GM12878 (cell line): ENCODE data around the gene CREG1. TPM values are rescaled to one million over a fixed set of nuclear protein-coding genes. Genes with fewer than 3 reads are reported as not detected.

Experiments used
- CHD2 ChIP-seq: IDR thresholded peaks from 2 replicates; pipeline ENCODE4 v1.6.1; 2011; ENCODE audit warnings: low read depth, low read length, improper control_type of control experiment, borderline replicate concordance
- EP300 ChIP-seq, 2 experiments: fragments of 150-350 bp in 1 of 2; IDR thresholded peaks; 2 replicates each; pipeline ENCODE4 v1.6.1; 2011 to 2012; ENCODE audit warnings: low read depth in 2 of 2, low read length in 2 of 2, borderline replicate concordance in 1 of 2, improper control_type of control experiment in 1 of 2, inconsistent platforms in 1 of 2; ENCODE audit not compliant: control insufficient read depth in 1 of 2
- MTA3 ChIP-seq: IDR thresholded peaks from 2 replicates; pipeline ENCODE4 v1.6.1; 2012; ENCODE audit warnings: low read length, inconsistent platforms, borderline replicate concordance
- PAX8 ChIP-seq: fragments of 450-650 bp; IDR thresholded peaks from 2 replicates; pipeline ENCODE4 v1.6.1; 2017; ENCODE audit warnings: mild to moderate bottlenecking, moderate library complexity
- RCOR1 ChIP-seq: conservative IDR thresholded peaks from 2 replicates; pipeline ENCODE4 v1.6.1; 2012; ENCODE audit warnings: low read depth, low read length, improper control_type of control experiment
- TBL1XR1 ChIP-seq: IDR thresholded peaks from 2 replicates; pipeline ENCODE4 v1.6.1; 2012; ENCODE audit warnings: low read depth, low read length, improper control_type of control experiment
- polyA plus RNA-seq, 11 experiments: library from polyadenylated mRNA; depleted of rRNA in 4 of 11; unstranded in 6 of 11; stranded (reverse) in 5 of 11; fragments of >200 nt; fragmentation: Nextera tagmentation in 4 of 11; fragmentation: Illumina TruSeq in 1 of 11; extraction: Ambion mirVana in 4 of 11; extraction: Trizol in 1 of 11; gene quantifications; 1 replicate in 1 of 11; 2 replicates in 10 of 11; pipeline versions ENCODE4 v1.2.1 to v1.2.3, GENCODE V29; 2011 to 2016; ENCODE audit warnings: inconsistent platforms in 2 of 11, missing spikeins in 2 of 11, low read depth in 1 of 11
- total RNA-seq, 4 experiments: library from RNA; depleted of rRNA in 3 of 4; stranded (reverse); fragments of >200 nt in 3 of 4; fragmentation: Illumina TruSeq in 1 of 4; extraction: Trizol in 1 of 4; gene quantifications; 2 replicates each; pipeline versions ENCODE4 v1.2.1 to v1.2.3, GENCODE V29; 2013 to 2021
- TF ChIP-seq, protein P1 (sequence below): IDR thresholded peaks from 2 replicates; pipeline ENCODE4 v1.6.1; 2011; ENCODE audit warnings: borderline replicate concordance, low read depth, mild to moderate bottlenecking, moderate library complexity, mixed read lengths, low read length; ENCODE audit not compliant: insufficient read depth; ENCODE audit errors: extremely low read length
- TF ChIP-seq, protein P2 (sequence below): IDR thresholded peaks from 2 replicates; pipeline ENCODE4 v1.6.1; 2012; ENCODE audit warnings: mild to moderate bottlenecking, low read depth, low read length
- TF ChIP-seq, protein P3 (sequence below): IDR thresholded peaks from 2 replicates; pipeline ENCODE4 v1.6.1; 2011; ENCODE audit warnings: mild to moderate bottlenecking, low read depth, low read length, moderate library complexity; ENCODE audit not compliant: insufficient replicate concordance
- TF ChIP-seq, protein P4 (sequence below): fragments of 450-650 bp; IDR thresholded peaks from 2 replicates; pipeline ENCODE4 v1.6.1; 2018; ENCODE audit warnings: mild to moderate bottlenecking, low read depth, moderate library complexity; ENCODE audit not compliant: partially characterized antibody

Gene CREG1
- total and polyA plus RNA-seq, 10 of the 15 experiments (the other 5 are each of a cell fraction or from before 2014, with no cell fraction given): 5.3 to 43.8 (median 22.1) TPM

DNA sequence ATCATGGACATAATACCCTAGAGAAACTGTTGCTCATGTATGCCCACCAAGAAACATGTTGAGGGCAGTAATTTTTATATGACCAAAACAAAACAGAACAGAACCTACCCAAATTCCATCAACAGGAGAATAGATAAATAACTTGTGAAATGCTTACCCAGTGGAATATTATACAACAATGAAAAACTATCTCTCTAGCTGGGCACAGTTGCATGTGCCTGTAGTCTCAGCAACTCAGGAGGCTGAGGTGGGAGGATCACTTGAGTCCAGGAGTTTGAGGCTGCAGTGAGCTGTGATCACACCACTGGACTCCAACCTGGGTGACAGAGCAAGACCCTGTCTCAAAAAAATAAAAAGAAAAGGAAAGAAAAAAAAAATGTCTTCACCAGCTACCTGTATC, 38.9 kb upstream of the CREG1 start (continued):
- TF ChIP-seq, protein P1, sequence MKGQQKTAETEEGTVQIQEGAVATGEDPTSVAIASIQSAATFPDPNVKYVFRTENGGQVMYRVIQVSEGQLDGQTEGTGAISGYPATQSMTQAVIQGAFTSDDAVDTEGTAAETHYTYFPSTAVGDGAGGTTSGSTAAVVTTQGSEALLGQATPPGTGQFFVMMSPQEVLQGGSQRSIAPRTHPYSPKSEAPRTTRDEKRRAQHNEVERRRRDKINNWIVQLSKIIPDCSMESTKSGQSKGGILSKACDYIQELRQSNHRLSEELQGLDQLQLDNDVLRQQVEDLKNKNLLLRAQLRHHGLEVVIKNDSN: no peak
- TF ChIP-seq, protein P2, sequence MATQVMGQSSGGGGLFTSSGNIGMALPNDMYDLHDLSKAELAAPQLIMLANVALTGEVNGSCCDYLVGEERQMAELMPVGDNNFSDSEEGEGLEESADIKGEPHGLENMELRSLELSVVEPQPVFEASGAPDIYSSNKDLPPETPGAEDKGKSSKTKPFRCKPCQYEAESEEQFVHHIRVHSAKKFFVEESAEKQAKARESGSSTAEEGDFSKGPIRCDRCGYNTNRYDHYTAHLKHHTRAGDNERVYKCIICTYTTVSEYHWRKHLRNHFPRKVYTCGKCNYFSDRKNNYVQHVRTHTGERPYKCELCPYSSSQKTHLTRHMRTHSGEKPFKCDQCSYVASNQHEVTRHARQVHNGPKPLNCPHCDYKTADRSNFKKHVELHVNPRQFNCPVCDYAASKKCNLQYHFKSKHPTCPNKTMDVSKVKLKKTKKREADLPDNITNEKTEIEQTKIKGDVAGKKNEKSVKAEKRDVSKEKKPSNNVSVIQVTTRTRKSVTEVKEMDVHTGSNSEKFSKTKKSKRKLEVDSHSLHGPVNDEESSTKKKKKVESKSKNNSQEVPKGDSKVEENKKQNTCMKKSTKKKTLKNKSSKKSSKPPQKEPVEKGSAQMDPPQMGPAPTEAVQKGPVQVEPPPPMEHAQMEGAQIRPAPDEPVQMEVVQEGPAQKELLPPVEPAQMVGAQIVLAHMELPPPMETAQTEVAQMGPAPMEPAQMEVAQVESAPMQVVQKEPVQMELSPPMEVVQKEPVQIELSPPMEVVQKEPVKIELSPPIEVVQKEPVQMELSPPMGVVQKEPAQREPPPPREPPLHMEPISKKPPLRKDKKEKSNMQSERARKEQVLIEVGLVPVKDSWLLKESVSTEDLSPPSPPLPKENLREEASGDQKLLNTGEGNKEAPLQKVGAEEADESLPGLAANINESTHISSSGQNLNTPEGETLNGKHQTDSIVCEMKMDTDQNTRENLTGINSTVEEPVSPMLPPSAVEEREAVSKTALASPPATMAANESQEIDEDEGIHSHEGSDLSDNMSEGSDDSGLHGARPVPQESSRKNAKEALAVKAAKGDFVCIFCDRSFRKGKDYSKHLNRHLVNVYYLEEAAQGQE: no peak
- TF ChIP-seq, protein P3, sequence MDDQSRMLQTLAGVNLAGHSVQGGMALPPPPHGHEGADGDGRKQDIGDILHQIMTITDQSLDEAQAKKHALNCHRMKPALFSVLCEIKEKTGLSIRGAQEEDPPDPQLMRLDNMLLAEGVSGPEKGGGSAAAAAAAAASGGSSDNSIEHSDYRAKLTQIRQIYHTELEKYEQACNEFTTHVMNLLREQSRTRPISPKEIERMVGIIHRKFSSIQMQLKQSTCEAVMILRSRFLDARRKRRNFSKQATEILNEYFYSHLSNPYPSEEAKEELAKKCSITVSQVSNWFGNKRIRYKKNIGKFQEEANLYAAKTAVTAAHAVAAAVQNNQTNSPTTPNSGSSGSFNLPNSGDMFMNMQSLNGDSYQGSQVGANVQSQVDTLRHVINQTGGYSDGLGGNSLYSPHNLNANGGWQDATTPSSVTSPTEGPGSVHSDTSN: no peak
- TF ChIP-seq, protein P4, sequence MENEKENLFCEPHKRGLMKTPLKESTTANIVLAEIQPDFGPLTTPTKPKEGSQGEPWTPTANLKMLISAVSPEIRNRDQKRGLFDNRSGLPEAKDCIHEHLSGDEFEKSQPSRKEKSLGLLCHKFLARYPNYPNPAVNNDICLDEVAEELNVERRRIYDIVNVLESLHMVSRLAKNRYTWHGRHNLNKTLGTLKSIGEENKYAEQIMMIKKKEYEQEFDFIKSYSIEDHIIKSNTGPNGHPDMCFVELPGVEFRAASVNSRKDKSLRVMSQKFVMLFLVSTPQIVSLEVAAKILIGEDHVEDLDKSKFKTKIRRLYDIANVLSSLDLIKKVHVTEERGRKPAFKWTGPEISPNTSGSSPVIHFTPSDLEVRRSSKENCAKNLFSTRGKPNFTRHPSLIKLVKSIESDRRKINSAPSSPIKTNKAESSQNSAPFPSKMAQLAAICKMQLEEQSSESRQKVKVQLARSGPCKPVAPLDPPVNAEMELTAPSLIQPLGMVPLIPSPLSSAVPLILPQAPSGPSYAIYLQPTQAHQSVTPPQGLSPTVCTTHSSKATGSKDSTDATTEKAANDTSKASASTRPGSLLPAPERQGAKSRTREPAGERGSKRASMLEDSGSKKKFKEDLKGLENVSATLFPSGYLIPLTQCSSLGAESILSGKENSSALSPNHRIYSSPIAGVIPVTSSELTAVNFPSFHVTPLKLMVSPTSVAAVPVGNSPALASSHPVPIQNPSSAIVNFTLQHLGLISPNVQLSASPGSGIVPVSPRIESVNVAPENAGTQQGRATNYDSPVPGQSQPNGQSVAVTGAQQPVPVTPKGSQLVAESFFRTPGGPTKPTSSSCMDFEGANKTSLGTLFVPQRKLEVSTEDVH: no peak
- no peak for TF ChIP-seq MTA3
- TF ChIP-seq PAX8: no peak
- TF ChIP-seq EP300 (IDR thresholded peaks at IDR 0.05; ENCODE audit: borderline replicate concordance in 1 of 2, control insufficient read depth in 1 of 2, low read depth in 2 of 2, low read length in 2 of 2): no peak
- no peak for TF ChIP-seq RCOR1
- no peak for TF ChIP-seq CHD2
- TF ChIP-seq TBL1XR1: no peak
